ENCODE data around the gene NMUR2. TPM values are rescaled to one million over a fixed set of nuclear protein-coding genes. Genes with fewer than 3 reads are reported as not detected.

NMUR2 gene
- not detected in 2 replicates for total RNA-seq

GRCh38 chr5:152405145-152405544 lies at the start of gene NMUR2:
Gene NMUR2 (minus strand): TSS chr5:152405279. CDS start chr5:152405113, 166 bp downstream.

Data from myometrial cell (primary cell).